GM19395 (cell line): ENCODE data around the gene TJP2.
A peak's percentile ranks its signal among the peaks of the same experiment; 100 is the strongest.

ENCODE experiments used
- ATAC-seq: cut with Tn5 transposase; IDR thresholded peaks from one replicate; pipeline ENCODE4 v1.9.1; 2021; ENCODE audit warnings: mild to moderate bottlenecking, moderate library complexity; ENCODE audit not compliant: unreplicated experiment

Gene TJP2

DNA sequence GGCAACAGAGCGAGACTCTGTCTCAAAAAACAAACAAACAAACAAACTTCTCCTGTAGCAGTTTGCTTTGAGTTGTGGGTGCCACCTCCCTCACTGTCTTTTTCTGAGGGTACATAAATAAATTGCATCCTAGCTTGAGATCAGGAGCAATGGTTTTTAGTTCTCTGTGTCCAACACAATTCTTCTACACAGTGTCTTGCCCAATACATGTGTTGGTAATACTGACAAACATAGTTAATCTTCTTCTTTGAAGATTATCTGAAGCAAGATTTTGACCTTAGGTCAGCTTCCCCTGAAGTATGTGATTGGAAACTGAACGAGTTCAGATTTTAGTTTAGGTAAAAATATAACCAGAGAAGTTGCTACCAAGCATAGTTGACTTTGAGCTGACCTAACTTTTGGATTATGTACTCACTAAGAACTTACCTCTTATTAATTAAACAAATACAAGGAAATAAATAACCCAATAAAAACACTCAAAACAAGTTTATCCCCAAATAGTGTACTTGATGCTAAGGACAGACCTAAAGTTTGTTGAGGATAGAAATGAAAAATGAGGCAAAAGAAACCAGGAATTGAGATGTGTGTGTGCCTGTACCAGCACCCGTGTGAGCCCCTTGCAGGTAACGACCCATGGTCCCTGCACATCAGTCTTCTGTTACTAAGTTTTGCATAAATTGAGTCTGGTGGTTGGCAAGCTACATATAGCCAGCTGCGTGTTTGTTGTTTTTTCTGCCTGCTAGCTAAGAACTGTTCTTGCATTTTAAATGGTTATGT is 16.2 kb downstream of the TJP2 start:
- peak; percentile 85 for ATAC-seq

DNA sequence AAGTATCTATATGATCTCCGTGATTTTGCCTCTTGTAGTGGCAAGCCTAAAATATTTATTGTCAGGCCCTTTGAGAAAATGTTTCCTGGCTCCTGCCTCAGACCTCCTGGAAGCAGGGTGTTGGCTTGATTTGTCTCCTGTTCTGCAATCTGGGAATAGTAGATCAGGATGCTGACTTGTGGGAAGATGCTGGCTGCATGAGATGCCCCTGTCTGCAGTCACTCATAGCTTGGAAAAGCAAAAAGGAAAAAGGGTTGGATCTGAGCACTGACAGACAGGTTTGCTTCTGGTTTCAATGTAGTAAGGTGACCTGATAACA is 16.7 kb downstream of the TJP2 start:
- ATAC-seq, result no peak

- no peak for ATAC-seq
Observed at GRCh38 chr9:69191231-69191630, 17.2 kb downstream of the TJP2 start.

DNA sequence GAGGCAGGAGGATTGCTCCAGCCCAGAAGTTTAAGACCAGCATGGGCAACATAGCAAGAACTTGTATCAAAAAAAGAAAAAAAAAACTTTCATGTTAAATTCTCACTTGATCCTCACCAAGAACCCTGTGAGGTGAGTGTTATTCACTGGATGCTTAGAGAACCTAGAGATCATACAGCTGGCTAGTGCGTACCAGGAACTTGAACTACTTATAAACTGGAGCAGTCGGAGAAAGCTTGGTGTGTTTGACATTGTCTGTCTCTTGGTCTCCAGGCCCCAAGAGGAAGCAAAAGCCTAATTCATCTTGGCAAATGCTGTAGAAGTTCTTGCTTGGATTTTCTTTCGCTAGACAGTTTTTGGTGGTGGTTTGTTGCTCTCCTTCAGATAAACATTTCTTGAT is 18.1 kb downstream of the TJP2 start:
- no peak for ATAC-seq

DNA sequence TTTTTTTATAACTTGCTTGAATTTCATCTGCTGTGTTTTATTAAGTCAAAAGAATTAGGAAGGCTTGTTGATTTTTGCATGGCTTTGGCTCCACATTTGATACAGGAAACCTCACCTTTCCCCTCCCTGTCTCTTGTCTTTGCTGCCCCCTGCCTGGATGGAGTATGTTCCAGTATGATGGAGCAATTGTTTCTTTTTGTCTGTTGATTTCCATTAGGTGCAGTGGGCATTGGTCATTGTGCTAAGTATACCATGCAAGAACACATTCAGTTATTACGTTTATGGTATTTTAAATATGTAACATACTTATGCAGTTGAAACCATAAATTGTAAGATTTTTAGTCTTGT is 19.6 kb downstream of the TJP2 start:
- ATAC-seq, result no peak

DNA sequence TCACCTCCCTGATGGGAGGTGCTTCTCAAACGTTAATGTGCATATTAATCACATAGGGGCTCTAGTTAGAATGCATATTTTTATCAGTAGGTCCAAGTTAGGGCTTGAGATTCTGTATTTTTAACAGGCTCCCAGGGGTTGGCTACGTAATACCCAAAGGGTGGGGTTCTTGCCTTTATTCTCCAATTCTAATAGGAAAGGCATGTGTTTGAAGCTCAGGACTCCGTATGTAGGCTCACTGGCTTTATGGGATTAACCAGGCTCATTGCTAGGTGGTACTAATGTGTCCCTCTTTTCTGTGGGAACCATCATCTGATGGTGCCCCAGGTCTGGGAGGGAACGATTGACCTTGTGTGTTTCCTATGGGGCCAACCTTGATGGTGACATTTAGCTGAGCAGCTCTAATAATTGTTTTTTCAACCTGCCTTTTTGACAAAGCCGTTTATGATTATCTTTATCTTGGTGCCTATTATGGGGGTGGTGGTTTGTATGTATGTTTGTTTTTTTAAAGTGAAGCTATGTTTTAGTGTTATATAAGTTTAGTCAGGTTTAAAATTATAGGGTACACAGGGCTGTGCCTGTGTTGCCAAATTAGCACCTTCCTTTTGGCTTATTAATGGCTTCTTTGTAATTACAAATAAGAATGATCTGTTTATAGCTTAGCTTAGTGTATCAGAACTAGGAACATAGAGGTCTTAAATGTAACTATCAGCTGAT is 20.8 kb downstream of the TJP2 start:
- no peak for ATAC-seq

DNA sequence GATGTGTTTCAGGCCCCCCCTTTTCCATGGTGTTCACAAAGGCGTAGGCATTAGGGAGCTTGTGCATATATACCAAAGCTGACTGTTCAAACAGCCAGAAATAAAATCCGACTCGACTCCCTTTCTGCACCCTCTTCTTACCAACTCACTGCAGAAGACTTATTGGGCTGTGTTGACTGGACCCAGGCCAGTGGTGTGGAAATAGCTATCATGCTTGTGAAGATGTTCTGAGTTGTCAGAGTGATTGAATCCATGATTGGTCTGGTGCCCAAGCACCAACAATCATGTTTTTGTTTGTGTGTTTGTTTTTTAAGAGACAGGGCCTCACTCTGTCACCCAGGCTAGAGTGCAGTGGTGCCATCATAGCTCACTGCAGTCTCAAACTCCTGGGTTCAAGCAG is 21.6 kb downstream of the TJP2 start:
- no peak for ATAC-seq

- ATAC-seq, result no peak
Observed at GRCh38 chr9:69197687-69198086, 23.6 kb downstream of the TJP2 start.

DNA sequence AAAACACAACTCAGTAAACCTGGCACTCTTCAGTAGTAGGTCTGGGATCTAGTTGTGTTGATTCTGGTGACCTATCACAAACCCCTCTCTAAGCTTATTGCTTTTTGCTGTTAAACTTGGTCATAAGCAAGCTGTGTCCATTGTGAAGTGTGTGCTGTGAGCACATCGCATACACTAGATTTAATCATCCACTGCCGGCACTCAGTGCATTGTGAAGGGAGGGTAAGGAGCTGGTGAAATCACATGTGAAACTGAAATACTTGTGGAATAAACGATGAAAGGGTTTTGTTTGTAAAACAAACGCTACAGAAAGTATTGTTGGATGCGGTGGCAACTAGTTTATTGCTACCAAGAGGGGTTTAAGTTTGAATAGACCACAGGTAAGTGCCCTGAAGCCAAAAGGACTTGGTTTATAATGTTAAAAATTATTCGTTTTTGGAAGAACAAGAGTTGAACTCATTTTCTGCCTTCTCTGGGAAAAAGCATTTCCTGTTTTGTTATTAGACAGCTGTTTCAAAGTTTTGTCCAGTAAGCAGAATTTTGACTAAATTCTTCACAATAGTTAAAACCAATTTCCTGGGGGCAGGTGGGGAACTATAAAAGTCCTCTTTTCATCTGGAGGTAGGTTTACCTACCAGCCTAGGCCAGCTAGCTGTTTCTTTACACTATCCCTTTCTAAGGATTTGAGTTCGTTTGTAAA is 24.6 kb downstream of the TJP2 start:
- no peak for ATAC-seq

DNA sequence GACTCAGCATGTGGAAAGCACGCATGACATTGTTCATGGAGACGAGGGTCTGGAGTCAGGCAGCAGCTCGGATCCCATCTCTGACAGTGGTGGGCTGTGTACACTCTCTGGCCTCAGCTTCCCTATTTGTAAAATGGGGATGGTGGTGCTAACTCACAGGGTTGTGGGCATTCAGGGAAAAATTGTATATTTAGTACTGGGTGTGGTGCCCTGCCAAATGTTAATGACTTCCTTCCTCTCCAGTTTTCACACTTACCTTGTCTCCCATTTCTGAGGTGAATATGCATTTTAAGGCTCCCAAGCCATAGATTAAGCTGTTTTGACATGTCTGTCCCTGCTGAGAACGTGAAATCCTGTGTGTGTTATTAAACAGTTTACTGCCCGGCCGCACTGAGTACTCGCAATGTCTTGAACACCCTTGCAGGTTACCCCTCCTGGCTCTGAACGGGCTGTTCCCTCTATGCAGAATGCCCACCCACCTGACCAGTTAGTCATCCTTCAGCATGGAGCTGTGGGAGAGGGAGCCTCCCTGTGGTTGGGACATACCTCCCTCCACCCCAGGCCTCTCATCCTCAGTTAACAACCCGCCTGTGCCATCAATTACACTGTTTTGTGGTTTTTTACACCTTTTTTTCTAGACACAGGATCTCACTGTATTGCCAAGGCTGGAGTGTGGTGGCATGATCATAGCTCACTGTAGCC is 25.8 kb downstream of the TJP2 start:
- ATAC-seq, result no peak

GRCh38 chr9:69202556-69202955 is 28.5 kb downstream of the TJP2 start:
- no peak for ATAC-seq

DNA sequence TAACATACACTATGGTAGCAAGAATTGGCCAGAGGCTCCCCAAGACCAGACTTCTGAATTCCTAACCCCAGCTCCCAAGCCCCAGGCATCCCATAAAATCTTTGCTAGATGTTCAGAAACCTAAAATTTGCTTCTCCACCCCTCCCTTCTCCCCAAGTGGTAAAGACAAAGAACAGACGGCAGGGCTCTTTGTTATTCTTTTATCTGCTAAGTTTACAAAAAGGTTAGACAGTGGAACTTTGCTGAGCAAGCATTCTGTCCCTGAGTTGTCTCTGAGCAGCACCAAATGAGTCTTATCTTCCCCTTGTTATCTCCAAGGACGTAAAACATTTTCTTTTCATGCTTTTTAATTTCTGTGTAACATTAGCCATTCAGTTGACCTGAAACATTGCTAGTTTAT is 30.2 kb downstream of the TJP2 start:
- ATAC-seq, result no peak

DNA sequence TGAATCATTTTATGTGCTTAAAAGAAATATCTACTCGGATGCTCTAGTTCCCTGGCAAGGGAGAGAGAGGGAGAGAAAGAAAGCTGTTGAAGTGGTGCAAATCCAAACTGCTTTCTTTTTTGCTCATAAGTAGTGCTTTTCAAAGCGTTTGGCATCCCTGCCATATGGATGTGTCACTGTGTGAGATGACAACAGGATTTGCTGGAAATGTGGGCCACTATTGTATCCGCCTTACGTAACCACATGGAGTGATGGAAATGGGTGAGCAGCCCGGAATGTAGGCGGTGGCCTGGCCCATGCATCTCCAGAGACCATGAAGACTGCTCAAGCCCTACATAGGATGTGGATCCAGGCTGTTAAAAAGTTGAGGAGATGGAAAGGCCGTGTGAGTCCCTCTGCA is 30.8 kb downstream of the TJP2 start:
- no peak for ATAC-seq

- ATAC-seq, result no peak
Observed at GRCh38 chr9:69206047-69206446, 32.0 kb downstream of the TJP2 start.

GRCh38 chr9:69207503-69207902 is 33.4 kb downstream of the TJP2 start:
- no peak for ATAC-seq

- no peak for ATAC-seq
Observed at GRCh38 chr9:69211424-69212036, 37.5 kb downstream of the TJP2 start.

- ATAC-seq, result no peak
Observed at GRCh38 chr9:69213647-69214046, 39.6 kb downstream of the TJP2 start.

- no peak for ATAC-seq
Observed at GRCh38 chr9:69214939-69215338, 40.9 kb downstream of the TJP2 start.

DNA sequence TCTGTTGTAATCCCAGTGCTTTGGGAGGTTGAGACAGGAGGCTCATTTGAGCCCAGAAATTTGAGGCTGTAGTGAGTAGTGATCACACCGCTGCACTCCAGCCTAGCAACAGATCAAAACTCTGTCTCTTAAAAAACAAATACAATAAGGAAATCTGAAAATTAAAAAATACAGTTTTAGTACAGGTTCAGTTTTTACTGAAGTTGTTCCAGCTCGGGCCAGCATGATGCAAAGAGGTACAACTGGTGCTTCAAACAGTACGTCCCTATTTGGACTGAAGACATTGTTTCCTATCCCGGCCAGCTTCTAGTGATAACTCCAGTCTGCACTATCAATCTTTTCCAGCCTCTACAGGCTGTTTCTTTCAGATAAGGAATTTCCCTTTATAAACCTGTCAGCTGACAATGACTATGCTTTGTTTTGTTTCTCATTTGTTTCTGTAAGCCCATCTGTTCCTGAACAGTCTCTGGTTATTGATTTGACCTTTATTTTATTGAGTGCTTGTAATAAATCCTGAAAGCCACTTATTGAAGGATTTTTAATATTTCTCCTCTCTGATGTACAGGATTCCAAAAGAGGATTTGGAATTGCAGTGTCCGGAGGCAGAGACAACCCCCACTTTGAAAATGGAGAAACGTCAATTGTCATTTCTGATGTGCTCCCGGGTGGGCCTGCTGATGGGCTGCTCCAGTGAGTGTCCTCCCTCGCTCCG is 41.9 kb downstream of the TJP2 start:
- no peak for ATAC-seq

DNA sequence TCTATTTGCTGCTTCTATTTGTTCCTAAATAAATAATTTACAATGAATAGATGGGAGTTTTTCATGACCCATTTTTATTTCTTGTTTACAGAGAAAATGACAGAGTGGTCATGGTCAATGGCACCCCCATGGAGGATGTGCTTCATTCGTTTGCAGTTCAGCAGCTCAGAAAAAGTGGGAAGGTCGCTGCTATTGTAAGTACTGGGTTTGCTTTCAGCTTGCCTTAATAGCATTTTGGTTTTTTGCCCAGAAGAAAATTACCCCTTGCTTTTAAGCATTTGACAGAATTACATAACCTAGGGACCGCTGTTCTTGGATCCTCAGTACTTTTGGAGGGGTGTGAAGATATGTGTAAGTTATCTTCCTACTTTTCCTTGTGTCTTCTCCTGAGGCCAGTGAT is 44.1 kb downstream of the TJP2 start:
- no peak for ATAC-seq

DNA sequence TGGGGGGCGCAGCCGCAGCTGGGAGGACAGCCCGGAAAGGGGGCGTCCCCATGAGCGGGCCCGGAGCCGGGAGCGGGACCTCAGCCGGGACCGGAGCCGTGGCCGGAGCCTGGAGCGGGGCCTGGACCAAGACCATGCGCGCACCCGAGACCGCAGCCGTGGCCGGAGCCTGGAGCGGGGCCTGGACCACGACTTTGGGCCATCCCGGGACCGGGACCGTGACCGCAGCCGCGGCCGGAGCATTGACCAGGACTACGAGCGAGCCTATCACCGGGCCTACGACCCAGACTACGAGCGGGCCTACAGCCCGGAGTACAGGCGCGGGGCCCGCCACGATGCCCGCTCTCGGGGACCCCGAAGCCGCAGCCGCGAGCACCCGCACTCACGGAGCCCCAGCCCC is 47.0 kb downstream of the TJP2 start:
- ATAC-seq, result no peak
